ENCODE results near the gene MED16.
"Not testable (repeated sequence)": the region's sequence is repeated elsewhere in the genome, so short reads cannot be mapped to it uniquely, and the experiment has no call there.

Gene MED16

DNA sequence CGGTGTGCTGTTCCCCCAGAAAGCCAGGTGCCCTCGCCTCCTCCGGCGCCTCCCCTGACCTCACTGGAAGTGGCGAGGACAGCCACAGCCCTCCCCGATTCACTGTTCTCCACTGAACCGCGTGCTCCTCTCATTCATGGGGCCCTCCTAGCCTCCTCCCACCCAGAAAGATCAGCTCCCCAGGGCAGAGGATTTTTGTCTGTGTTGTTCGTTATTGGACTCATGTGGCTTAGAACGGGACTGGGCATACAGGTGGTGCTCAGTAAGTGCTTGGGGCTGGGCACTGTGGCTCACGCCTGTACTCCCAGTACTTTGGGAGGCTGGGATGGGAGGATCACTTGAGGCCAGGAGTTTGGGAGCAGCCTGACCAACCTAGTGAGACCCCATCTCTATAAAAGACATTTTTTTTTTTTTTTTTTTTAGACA lies 48.4 kb downstream of the MED16 start:
- Histone ChIP-seq H3K27me3 (peaks cover 74% of the 10 kb centered on the region), H3K36me3 (no peaks in the 10 kb centered on the region), H3K9me3 (no peaks in the 10 kb centered on the region), H3K27ac (no peak overlapping the region), H3K4me3 (ENCODE audit: low read depth in 1 of 2, low read length in 1 of 2) (no peak overlapping the region), H3K4me1 (ENCODE audit: control insufficient read depth in 1 of 2, insufficient read depth in 1 of 2, low read depth in 1 of 2, low read length in 1 of 2) (peaks cover 51 to 63% of the 10 kb centered on the region in 2 experiments)
- TF ChIP-seq, protein P1, sequence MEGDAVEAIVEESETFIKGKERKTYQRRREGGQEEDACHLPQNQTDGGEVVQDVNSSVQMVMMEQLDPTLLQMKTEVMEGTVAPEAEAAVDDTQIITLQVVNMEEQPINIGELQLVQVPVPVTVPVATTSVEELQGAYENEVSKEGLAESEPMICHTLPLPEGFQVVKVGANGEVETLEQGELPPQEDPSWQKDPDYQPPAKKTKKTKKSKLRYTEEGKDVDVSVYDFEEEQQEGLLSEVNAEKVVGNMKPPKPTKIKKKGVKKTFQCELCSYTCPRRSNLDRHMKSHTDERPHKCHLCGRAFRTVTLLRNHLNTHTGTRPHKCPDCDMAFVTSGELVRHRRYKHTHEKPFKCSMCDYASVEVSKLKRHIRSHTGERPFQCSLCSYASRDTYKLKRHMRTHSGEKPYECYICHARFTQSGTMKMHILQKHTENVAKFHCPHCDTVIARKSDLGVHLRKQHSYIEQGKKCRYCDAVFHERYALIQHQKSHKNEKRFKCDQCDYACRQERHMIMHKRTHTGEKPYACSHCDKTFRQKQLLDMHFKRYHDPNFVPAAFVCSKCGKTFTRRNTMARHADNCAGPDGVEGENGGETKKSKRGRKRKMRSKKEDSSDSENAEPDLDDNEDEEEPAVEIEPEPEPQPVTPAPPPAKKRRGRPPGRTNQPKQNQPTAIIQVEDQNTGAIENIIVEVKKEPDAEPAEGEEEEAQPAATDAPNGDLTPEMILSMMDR (IDR thresholded peaks at IDR 0.05): no peak

DNA sequence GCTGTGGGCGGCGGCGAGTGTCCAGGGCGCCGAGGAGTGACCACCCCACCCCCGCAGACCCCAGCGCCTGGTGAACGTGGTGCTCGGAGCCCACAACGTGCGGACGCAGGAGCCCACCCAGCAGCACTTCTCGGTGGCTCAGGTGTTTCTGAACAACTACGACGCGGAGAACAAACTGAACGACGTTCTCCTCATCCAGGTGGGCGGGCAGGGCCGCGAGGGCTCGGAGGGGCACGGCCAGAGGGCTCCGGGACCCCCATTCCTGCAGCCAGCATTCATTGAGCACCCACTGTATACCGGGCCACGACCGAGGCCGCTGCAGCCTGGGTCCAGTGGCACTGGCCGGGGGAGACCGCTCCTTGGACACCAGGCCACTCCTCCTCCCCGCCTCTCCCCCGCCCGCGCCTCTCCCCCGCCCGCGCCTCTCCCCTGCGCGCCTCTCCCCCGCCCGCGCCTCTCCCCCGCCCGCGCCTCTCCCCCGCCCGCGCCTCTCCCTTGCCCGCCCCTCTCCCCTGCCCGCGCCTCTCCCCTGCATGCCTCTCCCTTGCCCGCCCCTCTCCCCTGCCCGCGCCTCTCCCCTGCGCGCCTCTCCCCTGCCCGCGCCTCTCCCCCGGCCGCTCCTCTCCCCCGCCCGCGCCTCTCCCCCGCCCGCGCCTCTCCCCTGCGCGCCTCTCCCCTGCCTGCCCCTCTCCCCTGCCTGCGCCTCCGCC lies 49.0 kb downstream of the MED16 start:
- Histone ChIP-seq H3K4me3 (ENCODE audit: low read depth in 1 of 2, low read length in 1 of 2) (peak overlapping the region; percentile 54 to 66), H3K27me3 (peaks cover 70% of the 10 kb centered on the region), H3K36me3 (no peaks in the 10 kb centered on the region), H3K27ac (no peak overlapping the region), H3K9me3 (no peaks in the 10 kb centered on the region), H3K4me1 (ENCODE audit: control insufficient read depth in 1 of 2, insufficient read depth in 1 of 2, low read depth in 1 of 2, low read length in 1 of 2) (peaks cover 55 to 68% of the 10 kb centered on the region in 2 experiments)
- TF ChIP-seq, protein P1 (IDR thresholded peaks at IDR 0.05): no peak

DNA sequence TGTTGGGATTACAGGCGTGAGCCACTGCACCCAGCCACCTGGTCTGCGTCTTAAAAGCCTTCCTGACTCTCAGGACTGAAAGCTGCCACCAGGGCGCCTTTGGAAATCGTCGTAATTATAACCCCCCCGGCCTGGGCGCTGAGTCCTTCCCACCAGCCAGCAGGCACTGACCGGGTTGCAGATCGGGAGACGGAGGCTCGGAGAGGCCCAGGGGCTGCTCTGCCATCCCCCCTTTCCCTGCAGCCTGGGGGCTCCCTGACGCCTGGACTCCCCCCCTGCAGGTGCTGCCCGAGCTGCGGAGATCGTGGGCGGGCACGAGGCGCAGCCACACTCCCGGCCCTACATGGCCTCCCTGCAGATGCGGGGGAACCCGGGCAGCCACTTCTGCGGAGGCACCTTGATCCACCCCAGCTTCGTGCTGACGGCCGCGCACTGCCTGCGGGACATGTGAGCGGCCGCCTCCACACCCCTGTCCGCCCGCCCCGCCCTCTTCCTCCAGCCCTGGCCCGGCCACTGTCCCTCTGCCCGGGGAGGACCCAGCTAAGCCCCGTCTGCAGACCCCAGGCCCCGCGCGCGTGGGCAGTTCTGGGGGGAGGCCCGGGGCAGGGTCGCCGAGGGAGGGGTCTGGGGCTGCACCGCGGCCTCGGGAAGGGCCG lies 49.7 kb downstream of the MED16 start:
- TF ChIP-seq, protein P1 (IDR thresholded peaks at IDR 0.05): no peak
- Histone ChIP-seq H3K27me3 (peaks cover 64% of the 10 kb centered on the region), H3K4me3 (ENCODE audit: low read depth in 1 of 2, low read length in 1 of 2) (peak overlapping the region; percentile 54 to 66), H3K4me1 (ENCODE audit: control insufficient read depth in 1 of 2, insufficient read depth in 1 of 2, low read depth in 1 of 2, low read length in 1 of 2) (peaks cover 57 to 66% of the 10 kb centered on the region in 2 experiments), H3K27ac (no peak overlapping the region), H3K9me3 (no peaks in the 10 kb centered on the region), H3K36me3 (no peaks in the 10 kb centered on the region)

DNA sequence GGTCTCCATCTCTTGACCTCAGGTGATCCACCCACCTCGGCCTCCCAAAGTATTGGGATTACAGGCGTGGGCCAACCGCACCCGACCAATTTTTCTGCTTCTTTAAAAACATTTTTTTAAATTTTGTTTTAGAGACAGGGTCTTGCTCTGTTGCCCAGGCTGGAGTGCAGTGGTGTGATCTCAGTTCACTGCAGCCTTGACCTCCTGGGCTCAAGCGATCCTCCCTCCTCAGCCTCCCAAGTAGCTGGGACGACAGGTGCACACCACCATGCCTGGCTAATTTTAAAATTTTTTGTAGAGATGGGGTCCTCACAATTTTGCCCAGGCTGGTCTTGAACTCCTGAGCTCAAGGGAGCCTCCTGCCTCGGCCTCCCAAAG lies 50.2 kb downstream of the MED16 start:
- H3K4me3 ChIP-seq (ENCODE audit: low read depth in 1 of 2, low read length in 1 of 2); H3K36me3 ChIP-seq; H3K27ac ChIP-seq; H3K9me3 ChIP-seq: not testable (repeated sequence)
- Histone ChIP-seq H3K27me3 (peaks cover 58% of the 10 kb centered on the region), H3K4me1 (ENCODE audit: control insufficient read depth in 1 of 2, insufficient read depth in 1 of 2, low read depth in 1 of 2, low read length in 1 of 2) (peaks cover 52 to 61% of the 10 kb centered on the region in 2 experiments)

DNA sequence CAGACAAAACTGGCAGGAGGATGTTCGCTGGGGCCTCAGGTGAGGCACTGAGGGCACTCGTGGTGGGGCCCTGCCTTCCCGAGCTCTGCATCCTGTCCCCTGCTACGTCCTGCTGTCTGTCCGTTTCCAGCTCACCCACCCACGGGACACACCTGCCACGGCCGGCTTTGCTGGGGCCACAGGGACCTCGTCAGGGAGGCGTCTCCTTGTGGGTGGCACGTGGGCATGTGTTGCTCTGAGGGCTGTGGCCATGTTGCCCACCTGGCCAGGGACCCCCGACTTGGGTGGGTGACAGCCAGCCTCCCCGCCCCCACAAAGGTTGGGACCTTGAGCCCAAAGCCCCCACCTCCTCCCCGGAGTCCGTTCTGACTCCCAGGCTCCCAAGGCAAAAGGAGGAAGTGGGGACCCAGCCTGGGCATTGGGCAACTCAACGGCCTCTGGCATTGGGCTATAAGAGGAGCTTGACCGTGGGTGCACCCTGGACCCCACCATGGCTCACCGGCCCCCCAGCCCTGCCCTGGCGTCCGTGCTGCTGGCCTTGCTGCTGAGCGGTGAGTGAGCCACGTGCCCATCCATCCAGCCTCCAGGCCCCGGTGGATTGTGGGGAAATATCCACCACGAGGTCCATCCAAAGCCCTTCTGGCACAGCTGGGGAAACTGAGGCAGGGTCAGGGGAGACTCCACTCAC lies 52.3 kb downstream of the MED16 start, which contains the start of gene PRTN3:
PRTN3 (plus strand) TSS at position 481 of the 688 bp plus-strand sequence; CDS start at position 491, 10 bp downstream.
- Histone ChIP-seq H3K9me3 (no peaks in the 10 kb centered on the region), H3K4me3 (ENCODE audit: low read depth in 1 of 2, low read length in 1 of 2) (peak within 1 kb of the TSS in 1 of 2 experiments; percentile 24), H3K27me3 (peaks cover 50% of the 10 kb centered on the region), H3K4me1 (ENCODE audit: control insufficient read depth in 1 of 2, insufficient read depth in 1 of 2, low read depth in 1 of 2, low read length in 1 of 2) (peaks cover 53 to 56% of the 10 kb centered on the region in 2 experiments), H3K27ac (no peak within 1 kb of the TSS), H3K36me3 (no peaks in the 10 kb centered on the region)
- TF ChIP-seq, protein P1 (IDR thresholded peaks at IDR 0.05): no peak

Measured in neutrophil (primary cell).